K562 (cell line): ENCODE results near the gene DSCAM. TPM values are rescaled to one million over a fixed set of nuclear protein-coding genes. Genes with fewer than 3 reads are reported as not detected.

Experiments used
- ATAC-seq: fragments of 200-7000 bp; cut with Tn5 transposase; 3 replicates; pipeline ENCODE4 v1.9.1; 2020; ENCODE audit warnings: moderate library complexity
- BruUV-seq: library from RNA; stranded (reverse); fragments of 400-500 nt; replicated peaks from 2 replicates; lab custom pipeline; 2021; lab: Mats Ljungman, UMichigan
- CTCF ChIA-PET: fragments of 300-600 bp; formaldehyde crosslinking; extraction: SDS; loops from one replicate; lab custom pipeline; 2021; ENCODE audit warnings: low intra/inter-chr PET ratio; lab: Yijun Ruan, JAX
- POLR2A ChIA-PET: fragments of 300-600, 350-650 bp; sonication (Branson Sonifier 250); formaldehyde crosslinking; extraction: SDS; loops from one replicate; lab custom pipeline; 2021; ENCODE audit warnings: antibody characterized with exemption, inconsistent platforms; lab: Yijun Ruan, JAX
- DNase-seq, 4 experiments: peaks; one replicate each; pipeline versions ENCODE4 v3.0.0 to v3.0.0-alpha.2; 2011 to 2018; ENCODE audit warnings: low spot score in 3 of 4, mixed read lengths in 3 of 4; ENCODE audit errors: extremely low read depth in 1 of 4
- FAIRE-seq: peaks from 2 replicates; lab custom pipeline; 2011; peaks lifted over from hg19 to GRCh38; lab: Jason Lieb, UNC
- H2AFZ ChIP-seq: 2 replicates; pipeline ENCODE4 v1.6.0; 2011; ENCODE audit warnings: low read depth, low read length, control low read depth, inconsistent platforms
- H3K27ac ChIP-seq: fragments of 200-600 bp; 3 replicates; pipeline ENCODE4 v1.8.0; 2011; ENCODE audit warnings: low read depth, mild to moderate bottlenecking, control low read depth, inconsistent platforms, low read length, moderate library complexity, mixed read lengths; ENCODE audit errors: extremely low read depth
- H3K27me3 ChIP-seq, 2 experiments: fragments of 300-600 bp in 1 of 2; 2 replicates in 1 of 2; 3 replicates in 1 of 2; pipeline versions ENCODE4 v1.6.0 to v1.8.0; 2011; ENCODE audit warnings: inconsistent platforms in 2 of 2, low read length in 2 of 2, mild to moderate bottlenecking in 1 of 2, mixed read lengths in 1 of 2, moderate library complexity in 1 of 2; ENCODE audit not compliant: control insufficient read depth in 2 of 2, insufficient read depth in 2 of 2
- H3K36me3 ChIP-seq: fragments of 300-600 bp; 3 replicates; pipeline ENCODE4 v1.8.0; 2011; ENCODE audit warnings: mild to moderate bottlenecking, low read length, inconsistent platforms; ENCODE audit not compliant: control insufficient read depth, insufficient read depth
- H3K4me1 ChIP-seq, 2 experiments: fragments of 200-600 bp in 1 of 2; replicated peaks in 1 of 2; 2 replicates in 1 of 2; 3 replicates in 1 of 2; pipeline versions ENCODE4 v1.5.1 to v1.8.0; 2011; ENCODE audit warnings: inconsistent platforms in 2 of 2, low read length in 2 of 2, mild to moderate bottlenecking in 1 of 2, mixed read lengths in 1 of 2, moderate library complexity in 1 of 2; ENCODE audit not compliant: control insufficient read depth in 2 of 2, insufficient read depth in 2 of 2
- H3K4me2 ChIP-seq: 2 replicates; pipeline ENCODE4 v1.6.1; 2011; ENCODE audit warnings: low read length, control low read depth, inconsistent platforms, mixed read lengths; ENCODE audit not compliant: insufficient read depth
- H3K4me3 ChIP-seq: fragments of 200-600 bp; sonication (generic), shearing (Covaris generic); 2 replicates; pipeline ENCODE4 v1.5.1; 2016; ENCODE audit warnings: control low read depth, inconsistent platforms
- H3K79me2 ChIP-seq: fragments of 200-600 bp; 3 replicates; pipeline ENCODE4 v1.8.0; 2011; ENCODE audit warnings: low read length, inconsistent platforms; ENCODE audit not compliant: control insufficient read depth, insufficient read depth
- H3K9ac ChIP-seq, 2 experiments: 2 replicates each; pipeline versions ENCODE4 v1.6.0 to v1.6.1; 2011; ENCODE audit warnings: low read depth in 2 of 2, low read length in 2 of 2, control low read depth in 1 of 2, inconsistent platforms in 1 of 2, mild to moderate bottlenecking in 1 of 2, mixed read lengths in 1 of 2; ENCODE audit not compliant: insufficient read depth in 1 of 2
- H3K9me1 ChIP-seq: one replicate; pipeline ENCODE4 v1.6.0; 2011; ENCODE audit warnings: inconsistent platforms, mild to moderate bottlenecking, low read length, moderate library complexity; ENCODE audit not compliant: control insufficient read depth, insufficient read depth
- H3K9me3 ChIP-seq: replicated peaks from 2 replicates; pipeline ENCODE4 v1.5.1; 2011; ENCODE audit warnings: low read depth, low read length, inconsistent platforms; ENCODE audit not compliant: control insufficient read depth, insufficient read depth
- H4K20me1 ChIP-seq: replicated peaks from 2 replicates; pipeline ENCODE4 v1.6.1; 2011; ENCODE audit warnings: low read length, inconsistent platforms, mixed read lengths; ENCODE audit not compliant: control insufficient read depth, insufficient read depth
- CREB3L1 ChIP-seq: fragments of 450-650 bp; IDR thresholded peaks from 2 replicates; pipeline ENCODE4 v1.6.1; 2014; ENCODE audit warnings: low read depth, mild to moderate bottlenecking, moderate library complexity, borderline replicate concordance
- ELF2 ChIP-seq: fragments of 250-450 bp; sonication (Bioruptor Pico); IDR thresholded peaks from 2 replicates; pipeline ENCODE4 v1.5.0; 2021; ENCODE audit warnings: mild to moderate bottlenecking
- L3MBTL2 ChIP-seq: fragments of 450-650 bp; IDR thresholded peaks from 2 replicates; pipeline ENCODE4 v1.6.1; 2016; ENCODE audit warnings: mild to moderate bottlenecking, moderate library complexity
- LARP7 ChIP-seq: fragments of 450-650 bp; IDR thresholded peaks from 2 replicates; pipeline ENCODE4 v1.6.1; 2016
- MIER1 ChIP-seq: fragments of 450-650 bp; IDR thresholded peaks from 2 replicates; pipeline ENCODE4 v1.6.1; 2016; ENCODE audit warnings: antibody characterized with exemption, mild to moderate bottlenecking, low read depth
- NFRKB ChIP-seq: fragments of 450-650 bp; IDR thresholded peaks from 2 replicates; pipeline ENCODE4 v1.6.1; 2016; ENCODE audit warnings: low read depth
- PTBP1 ChIP-seq: fragments of 200-400 bp; formaldehyde crosslinking; IDR thresholded peaks from 2 replicates; pipeline ENCODE4 v1.6.1; 2017; ENCODE audit warnings: low read depth, low read length
- SMC3 ChIP-seq: conservative IDR thresholded peaks from 2 replicates; pipeline ENCODE4 v1.6.1; 2011; ENCODE audit warnings: low read depth, low read length, improper control_type of control experiment; ENCODE audit not compliant: insufficient read depth
- ZBTB1 ChIP-seq: sonication (generic); formaldehyde crosslinking; IDR thresholded peaks from 2 replicates; pipeline ENCODE4 v1.8.1; 2023; ENCODE audit warnings: missing genetic modification reagents, low read depth, mild to moderate bottlenecking, borderline replicate concordance
- ZNF146 ChIP-seq: IDR thresholded peaks from one replicate; pipeline ENCODE4 v1.6.1; 2018; ENCODE audit warnings: missing compliant biosample characterization; ENCODE audit not compliant: unreplicated experiment
- ZNF165 ChIP-seq: fragments of 250-450 bp; sonication (Bioruptor Pico); IDR thresholded peaks from 2 replicates; pipeline ENCODE4 v1.4.0; 2020; ENCODE audit warnings: borderline replicate concordance
- ZNF436 ChIP-seq: fragments of 250-450, 450-650 bp; sonication (Bioruptor Pico); formaldehyde crosslinking; IDR thresholded peaks from 2 replicates; pipeline ENCODE4 v1.7.0; 2020; ENCODE audit warnings: mild to moderate bottlenecking
- WGBS: fragments of 100-300 bp; shearing (Covaris generic); methylation state at CpG from one replicate; pipeline ENCODE4 v1.1.6; 2016; ENCODE audit warnings: low coverage, mixed read lengths; ENCODE audit not compliant: insufficient coverage; ENCODE audit errors: missing lambda C conversion rate; 5-methylcytosine and 5-hydroxymethylcytosine counted together
- in situ Hi-C: fragments of 300-500 bp; cut with MboI; formaldehyde crosslinking; loops from 4 replicates; pipeline ENCODE4 v1.15.0; 2018; ENCODE audit warnings: inconsistent platforms, mixed read lengths
- intact Hi-C: fragments of 100-400 bp; cut with micrococcal nuclease; formaldehyde crosslinking; loops from 2 replicates; pipeline ENCODE4 v1.14.2; 2022
- polyA plus RNA-seq, 8 experiments: library from polyadenylated mRNA; depleted of rRNA in 4 of 8; stranded (reverse) in 5 of 8; unstranded in 3 of 8; fragments of >200 nt; fragmentation: Nextera tagmentation in 2 of 8; fragmentation: Illumina TruSeq in 1 of 8; extraction: Ambion mirVana in 2 of 8; extraction: Trizol in 1 of 8; gene quantifications; 2 replicates each; pipeline versions ENCODE4 v1.2.1 to v1.2.3, GENCODE V29; 2011 to 2014; ENCODE audit warnings: inconsistent platforms in 1 of 8, missing spikeins in 1 of 8
- total RNA-seq, 7 experiments: library from RNA; depleted of rRNA in 6 of 7; stranded (reverse); fragments of >200 nt in 6 of 7; fragmentation: Illumina TruSeq in 2 of 7; extraction: Trizol in 2 of 7; gene quantifications; 2 replicates each; pipeline versions ENCODE4 v1.2.1 to v1.2.3, GENCODE V29; 2011 to 2021; ENCODE audit warnings: low replicate concordance in 1 of 7
- TF ChIP-seq, protein P1 (sequence below), 2 experiments: fragments of 200-800 bp in 1 of 2; sonication (Bioruptor generic) in 1 of 2; sonication (generic) in 1 of 2; formaldehyde crosslinking in 1 of 2; IDR thresholded peaks in 1 of 2; conservative IDR thresholded peaks in 1 of 2; 2 replicates each; pipeline versions ENCODE4 v1.5.0 to v1.6.1; 2016 to 2020; ENCODE audit warnings: missing compliant biosample characterization in 1 of 2, missing genetic modification characterization in 1 of 2, missing genetic modification reagents in 1 of 2
- TF ChIP-seq, protein P2 (sequence below): fragments of 250-450 bp; sonication (Bioruptor Pico); IDR thresholded peaks from 2 replicates; pipeline ENCODE4 v1.8.0; 2022; ENCODE audit warnings: inconsistent platforms
- TF ChIP-seq, protein P3 (sequence below): sonication (generic); formaldehyde crosslinking; IDR thresholded peaks from 2 replicates; pipeline ENCODE4 v1.8.1; 2023; ENCODE audit warnings: mild to moderate bottlenecking, missing genetic modification reagents, moderate library complexity

DSCAM gene
- total and polyA plus RNA-seq, 9 of the 15 experiments (the other 6 are each of a cell fraction or from before 2014, with no cell fraction given), result not detected

- Histone ChIP-seq H3K4me3 (no peak overlapping the region), H3K36me3 (no peaks in the 10 kb centered on the region), H3K27ac (no peak overlapping the region), H3K79me2 (no peaks in the 10 kb centered on the region), H3K27me3 (no peaks in the 10 kb centered on the region), H4K20me1 (no peaks in the 10 kb centered on the region), H3K9me1 (no peaks in the 10 kb centered on the region), H3K9ac (no peak overlapping the region), H3K4me2 (no peak overlapping the region), H3K9me3 (no peaks in the 10 kb centered on the region), H2AFZ (no peak overlapping the region), H3K4me1 (no peaks in the 10 kb centered on the region)
- intact Hi-C loops (no loop called here), in situ Hi-C loops (no loop called here)
- DNase-seq, result no peak
- BruUV-seq, result no TSS peak
- ATAC-seq, result no peak
- WGBS, result 0% methylated on average over 2 of the region's 2 CpGs
- no peak for FAIRE-seq
- no peak for TF ChIP-seq ZNF146 (CRISPR knock-in tag)
- no peak for TF ChIP-seq ZBTB1 (CRISPR knock-in tag)
- no peak for TF ChIP-seq CREB3L1
- TF ChIP-seq NFRKB, result no peak
- TF ChIP-seq LARP7, result no peak
- TF ChIP-seq ZNF165 (CRISPR knock-in tag), result no peak
- no peak for TF ChIP-seq PTBP1
- TF ChIP-seq, protein P1, sequence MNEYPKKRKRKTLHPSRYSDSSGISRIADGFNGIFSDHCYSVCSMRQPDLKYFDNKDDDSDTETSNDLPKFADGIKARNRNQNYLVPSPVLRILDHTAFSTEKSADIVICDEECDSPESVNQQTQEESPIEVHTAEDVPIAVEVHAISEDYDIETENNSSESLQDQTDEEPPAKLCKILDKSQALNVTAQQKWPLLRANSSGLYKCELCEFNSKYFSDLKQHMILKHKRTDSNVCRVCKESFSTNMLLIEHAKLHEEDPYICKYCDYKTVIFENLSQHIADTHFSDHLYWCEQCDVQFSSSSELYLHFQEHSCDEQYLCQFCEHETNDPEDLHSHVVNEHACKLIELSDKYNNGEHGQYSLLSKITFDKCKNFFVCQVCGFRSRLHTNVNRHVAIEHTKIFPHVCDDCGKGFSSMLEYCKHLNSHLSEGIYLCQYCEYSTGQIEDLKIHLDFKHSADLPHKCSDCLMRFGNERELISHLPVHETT (CRISPR knock-in tag; conservative IDR thresholded peaks at IDR 0.05 in 1 of 2, IDR thresholded peaks at IDR 0.05 in 1 of 2), result no peak
- TF ChIP-seq, protein P2, sequence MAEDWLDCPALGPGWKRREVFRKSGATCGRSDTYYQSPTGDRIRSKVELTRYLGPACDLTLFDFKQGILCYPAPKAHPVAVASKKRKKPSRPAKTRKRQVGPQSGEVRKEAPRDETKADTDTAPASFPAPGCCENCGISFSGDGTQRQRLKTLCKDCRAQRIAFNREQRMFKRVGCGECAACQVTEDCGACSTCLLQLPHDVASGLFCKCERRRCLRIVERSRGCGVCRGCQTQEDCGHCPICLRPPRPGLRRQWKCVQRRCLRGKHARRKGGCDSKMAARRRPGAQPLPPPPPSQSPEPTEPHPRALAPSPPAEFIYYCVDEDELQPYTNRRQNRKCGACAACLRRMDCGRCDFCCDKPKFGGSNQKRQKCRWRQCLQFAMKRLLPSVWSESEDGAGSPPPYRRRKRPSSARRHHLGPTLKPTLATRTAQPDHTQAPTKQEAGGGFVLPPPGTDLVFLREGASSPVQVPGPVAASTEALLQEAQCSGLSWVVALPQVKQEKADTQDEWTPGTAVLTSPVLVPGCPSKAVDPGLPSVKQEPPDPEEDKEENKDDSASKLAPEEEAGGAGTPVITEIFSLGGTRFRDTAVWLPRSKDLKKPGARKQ, result no peak
- TF ChIP-seq MIER1, result no peak
- no peak for TF ChIP-seq ZNF436 (CRISPR knock-in tag)
- TF ChIP-seq, protein P3, sequence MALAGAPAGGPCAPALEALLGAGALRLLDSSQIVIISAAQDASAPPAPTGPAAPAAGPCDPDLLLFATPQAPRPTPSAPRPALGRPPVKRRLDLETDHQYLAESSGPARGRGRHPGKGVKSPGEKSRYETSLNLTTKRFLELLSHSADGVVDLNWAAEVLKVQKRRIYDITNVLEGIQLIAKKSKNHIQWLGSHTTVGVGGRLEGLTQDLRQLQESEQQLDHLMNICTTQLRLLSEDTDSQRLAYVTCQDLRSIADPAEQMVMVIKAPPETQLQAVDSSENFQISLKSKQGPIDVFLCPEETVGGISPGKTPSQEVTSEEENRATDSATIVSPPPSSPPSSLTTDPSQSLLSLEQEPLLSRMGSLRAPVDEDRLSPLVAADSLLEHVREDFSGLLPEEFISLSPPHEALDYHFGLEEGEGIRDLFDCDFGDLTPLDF (CRISPR knock-in tag), result no peak
- TF ChIP-seq SMC3, result no peak
- no peak for TF ChIP-seq L3MBTL2
- TF ChIP-seq ELF2 (CRISPR knock-in tag), result no peak
- ChIA-PET CTCF (no interaction called here), POLR2A (no interaction called here)
Measured at GRCh38 chr21:39968010-39968409, 878.9 kb downstream of the DSCAM start.
